22Rv1 (cell line): Measurements from ENCODE around the gene GNG7.

Experiments used
- CTCF ChIP-seq: fragments of 450-650 bp; IDR thresholded peaks from 2 replicates; pipeline ENCODE4 v1.5.1; 2017; ENCODE audit warnings: mild to moderate bottlenecking
- ZFX ChIP-seq: fragments of 450-650 bp; IDR thresholded peaks from 2 replicates; pipeline ENCODE4 v1.6.1; 2017; ENCODE audit warnings: antibody characterized with exemption, borderline replicate concordance

- no peak for TF ChIP-seq CTCF
- no peak for TF ChIP-seq ZFX
Measured at GRCh38 chr19:2557093-2557440, 145.4 kb downstream of the GNG7 start.
